Neural progenitor cell (in vitro differentiated cells): ENCODE results near the gene TMPRSS4.

ENCODE experiments used
- EZH2phosphoT487 ChIP-seq: fragments of 200-600 bp; sonication (generic); IDR thresholded peaks from 2 replicates; pipeline ENCODE4 v1.6.1; 2017; ENCODE audit warnings: antibody characterized with exemption
- TF ChIP-seq, protein P1 (sequence below): fragments of 200-600 bp; sonication (generic); IDR thresholded peaks from 2 replicates; pipeline ENCODE4 v1.5.1; 2017; ENCODE audit warnings: antibody characterized with exemption, mild to moderate bottlenecking

GRCh38 chr11:118146554-118146953 lies 69.7 kb downstream of the TMPRSS4 start:
- TF ChIP-seq EZH2phosphoT487, result no peak
- TF ChIP-seq, protein P1, sequence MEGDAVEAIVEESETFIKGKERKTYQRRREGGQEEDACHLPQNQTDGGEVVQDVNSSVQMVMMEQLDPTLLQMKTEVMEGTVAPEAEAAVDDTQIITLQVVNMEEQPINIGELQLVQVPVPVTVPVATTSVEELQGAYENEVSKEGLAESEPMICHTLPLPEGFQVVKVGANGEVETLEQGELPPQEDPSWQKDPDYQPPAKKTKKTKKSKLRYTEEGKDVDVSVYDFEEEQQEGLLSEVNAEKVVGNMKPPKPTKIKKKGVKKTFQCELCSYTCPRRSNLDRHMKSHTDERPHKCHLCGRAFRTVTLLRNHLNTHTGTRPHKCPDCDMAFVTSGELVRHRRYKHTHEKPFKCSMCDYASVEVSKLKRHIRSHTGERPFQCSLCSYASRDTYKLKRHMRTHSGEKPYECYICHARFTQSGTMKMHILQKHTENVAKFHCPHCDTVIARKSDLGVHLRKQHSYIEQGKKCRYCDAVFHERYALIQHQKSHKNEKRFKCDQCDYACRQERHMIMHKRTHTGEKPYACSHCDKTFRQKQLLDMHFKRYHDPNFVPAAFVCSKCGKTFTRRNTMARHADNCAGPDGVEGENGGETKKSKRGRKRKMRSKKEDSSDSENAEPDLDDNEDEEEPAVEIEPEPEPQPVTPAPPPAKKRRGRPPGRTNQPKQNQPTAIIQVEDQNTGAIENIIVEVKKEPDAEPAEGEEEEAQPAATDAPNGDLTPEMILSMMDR, result no peak
